Measurements from ENCODE around the gene CNFN.

Gene CNFN

DNA sequence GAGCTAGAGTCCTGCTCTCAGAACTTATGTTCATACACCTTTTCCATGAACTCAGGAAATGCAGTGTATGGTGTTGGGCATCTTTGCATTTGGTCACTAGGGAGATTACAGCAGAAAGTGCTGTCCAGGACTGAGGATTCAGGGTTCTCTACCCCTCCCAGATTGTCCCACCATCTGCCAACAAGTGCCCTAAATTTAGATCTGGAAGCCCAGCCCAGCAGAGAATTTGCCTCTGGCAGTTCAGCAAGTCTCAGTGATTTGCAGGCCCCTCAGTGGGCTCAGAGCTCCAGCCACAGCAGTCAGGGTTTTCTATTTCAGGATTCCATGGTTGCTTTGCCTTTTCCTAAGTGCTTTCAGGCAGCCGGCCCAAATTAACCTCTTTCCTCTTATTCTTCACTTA, 23.4 kb downstream of the CNFN start:
- TF ChIP-seq, protein P1, sequence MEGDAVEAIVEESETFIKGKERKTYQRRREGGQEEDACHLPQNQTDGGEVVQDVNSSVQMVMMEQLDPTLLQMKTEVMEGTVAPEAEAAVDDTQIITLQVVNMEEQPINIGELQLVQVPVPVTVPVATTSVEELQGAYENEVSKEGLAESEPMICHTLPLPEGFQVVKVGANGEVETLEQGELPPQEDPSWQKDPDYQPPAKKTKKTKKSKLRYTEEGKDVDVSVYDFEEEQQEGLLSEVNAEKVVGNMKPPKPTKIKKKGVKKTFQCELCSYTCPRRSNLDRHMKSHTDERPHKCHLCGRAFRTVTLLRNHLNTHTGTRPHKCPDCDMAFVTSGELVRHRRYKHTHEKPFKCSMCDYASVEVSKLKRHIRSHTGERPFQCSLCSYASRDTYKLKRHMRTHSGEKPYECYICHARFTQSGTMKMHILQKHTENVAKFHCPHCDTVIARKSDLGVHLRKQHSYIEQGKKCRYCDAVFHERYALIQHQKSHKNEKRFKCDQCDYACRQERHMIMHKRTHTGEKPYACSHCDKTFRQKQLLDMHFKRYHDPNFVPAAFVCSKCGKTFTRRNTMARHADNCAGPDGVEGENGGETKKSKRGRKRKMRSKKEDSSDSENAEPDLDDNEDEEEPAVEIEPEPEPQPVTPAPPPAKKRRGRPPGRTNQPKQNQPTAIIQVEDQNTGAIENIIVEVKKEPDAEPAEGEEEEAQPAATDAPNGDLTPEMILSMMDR (IDR thresholded peaks at IDR 0.05; ENCODE audit: extremely low read depth, missing control alignments), result no peak
- no peak for DNase-seq (ENCODE audit: low spot score)

DNA sequence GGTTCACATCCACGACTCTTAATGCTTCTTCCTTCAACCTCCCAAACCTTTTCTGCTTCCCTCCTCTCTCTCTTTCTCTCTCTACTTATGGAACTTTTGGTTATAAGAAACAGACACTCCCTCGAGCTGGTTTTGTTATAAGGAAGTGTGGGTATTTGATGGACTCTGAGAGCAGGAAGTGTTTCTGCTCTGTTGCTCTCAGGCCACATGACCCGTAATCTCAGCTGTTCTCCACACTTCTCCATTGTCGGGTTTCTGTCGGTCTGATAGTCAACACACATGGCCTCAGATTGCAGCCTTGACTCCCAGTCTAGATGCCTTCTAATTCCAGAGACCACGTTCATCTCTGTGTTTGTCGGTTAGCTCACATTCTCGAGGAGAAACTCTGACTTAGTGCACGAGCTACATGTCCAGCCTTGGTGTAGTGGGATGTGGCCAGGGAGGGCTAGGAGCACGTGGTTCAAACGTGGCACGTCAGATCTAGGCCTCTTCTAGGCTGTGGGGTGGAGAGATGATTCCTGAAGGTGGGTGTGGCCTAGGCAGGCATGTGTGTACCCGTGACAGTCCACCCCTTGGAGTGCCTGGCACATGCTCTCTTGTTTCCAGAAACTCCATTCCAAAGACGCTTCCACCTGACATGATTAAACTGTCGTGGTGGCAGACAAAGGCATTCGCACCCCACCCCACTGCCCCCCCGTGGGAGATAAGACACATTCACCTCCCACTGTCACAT, 26.3 kb downstream of the CNFN start:
- peak; percentile 80 for DNase-seq (ENCODE audit: low spot score)
- TF ChIP-seq, protein P1 (IDR thresholded peaks at IDR 0.05; ENCODE audit: extremely low read depth, missing control alignments), result no peak

DNA sequence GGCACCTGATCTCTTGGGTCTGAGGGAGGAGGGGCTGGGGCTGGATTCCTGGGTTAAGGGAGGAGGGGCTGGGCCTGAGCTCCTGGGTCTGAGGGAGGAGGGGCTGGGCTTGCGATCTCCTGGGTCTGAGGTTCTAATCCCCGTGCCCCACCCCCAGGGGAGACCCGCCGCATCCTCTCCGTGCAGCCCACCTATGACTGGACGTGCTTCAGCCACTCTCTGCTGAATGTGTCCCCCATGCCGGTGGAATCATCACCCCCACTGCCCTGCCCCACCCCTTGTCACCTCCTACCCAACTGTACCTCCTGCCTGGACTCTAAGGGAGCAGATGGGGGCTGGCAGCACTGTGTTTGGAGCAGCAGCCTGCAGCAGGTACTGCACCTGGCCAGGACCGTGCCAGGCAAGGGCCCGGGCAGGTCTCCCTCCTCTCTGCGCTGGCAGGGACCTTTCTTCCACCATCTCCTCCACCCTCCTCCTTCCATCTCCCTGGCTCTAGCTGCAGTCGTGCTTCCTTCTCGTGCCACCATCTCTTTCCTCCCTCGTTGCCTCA, 27.1 kb downstream of the CNFN start:
- TF ChIP-seq, protein P1 (IDR thresholded peaks at IDR 0.05; ENCODE audit: extremely low read depth, missing control alignments), result no peak
- no peak for DNase-seq (ENCODE audit: low spot score)

DNA sequence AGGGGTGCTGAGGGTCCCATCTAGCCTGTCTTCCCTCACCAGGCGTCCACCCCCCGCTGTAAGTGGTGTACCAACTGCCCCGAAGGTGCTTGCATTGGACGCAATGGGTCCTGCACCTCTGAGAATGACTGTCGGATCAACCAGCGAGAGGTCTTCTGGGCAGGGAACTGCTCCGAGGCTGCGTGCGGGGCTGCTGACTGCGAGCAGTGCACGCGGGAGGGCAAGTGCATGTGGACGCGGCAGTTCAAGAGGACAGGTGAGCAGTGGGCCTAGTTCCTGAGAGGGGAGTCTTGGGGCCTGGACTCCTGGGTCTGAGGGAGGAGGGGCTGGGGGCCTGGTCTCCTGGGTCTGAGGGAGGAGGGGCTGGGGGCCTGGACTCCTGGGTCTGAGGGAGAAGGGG, 27.8 kb downstream of the CNFN start:
- TF ChIP-seq, protein P1 (IDR thresholded peaks at IDR 0.05; ENCODE audit: extremely low read depth, missing control alignments), result no peak
- DNase-seq (ENCODE audit: low spot score), result no peak

DNA sequence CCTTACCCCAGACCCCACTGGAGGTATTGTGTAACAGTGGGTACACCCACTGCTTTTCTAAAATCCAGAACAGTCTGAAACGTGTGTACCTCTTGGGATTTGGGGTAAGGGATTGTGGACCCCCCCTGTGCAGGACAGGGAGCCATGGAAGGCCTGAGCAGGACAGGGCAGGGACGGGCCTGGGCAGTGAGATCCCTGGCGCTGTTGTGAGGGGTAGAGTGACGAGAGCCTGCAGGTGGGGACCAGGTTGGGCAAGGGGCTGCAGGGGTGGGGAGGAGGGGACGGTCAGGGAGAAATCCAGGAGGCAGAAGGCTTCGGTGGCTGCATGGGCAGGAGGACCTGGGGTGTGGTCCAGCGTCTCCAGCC, 28.6 kb downstream of the CNFN start:
- TF ChIP-seq, protein P1 (IDR thresholded peaks at IDR 0.05; ENCODE audit: extremely low read depth, missing control alignments), result no peak
- no peak for DNase-seq (ENCODE audit: low spot score)

DNA sequence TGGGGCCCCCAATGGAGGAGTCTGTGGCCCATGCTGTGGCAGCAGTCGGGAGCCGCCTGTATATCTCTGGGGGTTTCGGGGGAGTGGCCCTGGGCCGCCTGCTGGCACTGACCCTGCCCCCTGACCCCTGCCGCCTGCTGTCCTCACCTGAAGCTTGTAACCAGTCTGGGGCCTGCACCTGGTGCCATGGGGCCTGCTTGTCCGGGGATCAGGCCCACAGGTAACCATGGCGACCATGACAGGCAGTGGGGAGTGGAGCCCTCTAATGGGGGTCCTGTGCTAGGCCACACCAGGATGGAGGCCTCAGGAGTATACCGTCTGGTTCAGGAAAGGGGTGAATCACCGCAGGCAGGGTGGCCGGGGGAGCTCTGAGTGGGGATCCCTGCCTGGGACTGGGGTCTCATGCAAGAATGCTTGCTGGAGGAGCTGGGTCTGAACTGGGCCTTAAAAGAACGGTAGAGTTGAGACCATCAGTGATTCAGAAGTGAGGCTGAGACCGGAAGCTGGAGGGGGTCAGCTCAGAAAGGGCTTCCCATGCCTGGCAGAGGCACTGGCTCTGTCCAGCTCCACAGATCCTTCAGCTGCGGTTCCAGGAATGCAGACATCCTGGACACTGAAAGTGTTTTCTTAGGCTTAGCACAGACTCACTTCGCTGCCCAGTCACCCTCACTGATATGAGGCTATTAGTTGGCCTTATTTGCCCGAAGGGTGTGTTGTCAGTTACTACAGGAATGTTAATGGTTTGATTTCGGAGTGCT, 29.1 kb downstream of the CNFN start:
- TF ChIP-seq, protein P1 (IDR thresholded peaks at IDR 0.05; ENCODE audit: extremely low read depth, missing control alignments), result no peak
- DNase-seq (ENCODE audit: low spot score), result no peak

DNA sequence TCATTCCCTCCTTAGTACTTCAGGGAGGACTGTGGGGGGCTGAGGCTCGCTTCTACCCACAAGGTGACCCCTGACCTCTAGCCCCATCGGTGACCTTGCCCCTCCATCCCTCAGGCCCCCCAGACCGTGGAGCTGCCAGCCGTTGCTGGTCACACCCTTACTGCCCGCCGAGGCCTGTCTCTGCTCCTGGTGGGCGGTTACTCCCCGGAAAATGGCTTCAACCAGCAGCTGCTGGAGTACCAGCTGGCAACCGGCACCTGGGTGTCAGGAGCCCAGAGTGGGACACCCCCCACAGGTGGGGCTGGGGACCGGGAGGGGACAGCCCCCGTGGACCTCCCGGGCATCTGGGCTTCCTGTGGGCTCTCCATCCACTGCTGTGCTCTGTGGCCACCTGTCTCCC, 32.8 kb downstream of the CNFN start:
- TF ChIP-seq, protein P1 (IDR thresholded peaks at IDR 0.05; ENCODE audit: extremely low read depth, missing control alignments), result no peak
- no peak for DNase-seq (ENCODE audit: low spot score)

Measured in GM20000 (cell line).